Activated CD4-positive, CD25-positive, alpha-beta regulatory T cell treated with anti-CD3 and anti-CD28 coated beads, Interleukin-2, amount 50 U/mL, for 16 hours (primary cell): ENCODE measurements around the gene OR10S1.
"Not testable (repeated sequence)": the region's sequence is repeated elsewhere in the genome, so short reads cannot be mapped to it uniquely, and the experiment has no call there.

Experiments
- DNase-seq: peaks from one replicate; pipeline ENCODE4 v3.0.0-alpha.2; 2020; ENCODE audit warnings: low read depth, low spot score

OR10S1 gene

GRCh38 chr11:123977731-123978347, at the start of gene OR10S1:
Gene OR10S1 (minus strand): TSS chr11:123977781. CDS start chr11:123977664, 117 bp downstream.
- no peak for DNase-seq

GRCh38 chr11:124026498-124026897, 48.9 kb upstream of the OR10S1 start, which contains the start of gene OR10G8:
Gene OR10G8 (plus strand): TSS chr11:124026798. CDS start chr11:124029623, 2,825 bp downstream.
- DNase-seq: no peak

GRCh38 chr11:124015837-124016236, 38.3 kb upstream of the OR10S1 start:
- DNase-seq: not testable (repeated sequence)

GRCh38 chr11:124012697-124013096, 35.1 kb upstream of the OR10S1 start, which contains the start of gene OR10G4:
Gene OR10G4 (plus strand): TSS chr11:124012997. CDS start chr11:124015575, 2,578 bp downstream.
- DNase-seq: no peak

GRCh38 chr11:123995119-123995518, 17.5 kb upstream of the OR10S1 start, which contains the start of gene OR10G6:
Gene OR10G6 (minus strand): TSS chr11:123995161. CDS start chr11:123995161, 0 bp downstream.
- no peak for DNase-seq

GRCh38 chr11:123979311-123979710, 1.7 kb upstream of the OR10S1 start:
- no peak for DNase-seq

- DNase-seq: no peak
Measured at GRCh38 chr11:123976770-123977560, 616 bp downstream of the OR10S1 start.

GRCh38 chr11:123973816-123974215, 3.8 kb downstream of the OR10S1 start:
- no peak for DNase-seq

- DNase-seq: no peak
Measured at GRCh38 chr11:123956752-123957151, 20.8 kb downstream of the OR10S1 start.

GRCh38 chr11:123945132-123945531, 32.4 kb downstream of the OR10S1 start:
- no peak for DNase-seq

- no peak for DNase-seq
Measured at GRCh38 chr11:123943738-123944137, 33.8 kb downstream of the OR10S1 start, which contains the start of gene OR6T1. Gene OR6T1 (minus strand): TSS chr11:123943838. CDS start chr11:123943838, 0 bp downstream.

GRCh38 chr11:123942413-123942812, 35.2 kb downstream of the OR10S1 start:
- DNase-seq: no peak

GRCh38 chr11:123939317-123939716, 38.3 kb downstream of the OR10S1 start, which contains the start of gene OR4D5:
Gene OR4D5 (plus strand): TSS chr11:123939617. CDS start chr11:123939617, 0 bp downstream.
- no peak for DNase-seq
